Fibroblast of pulmonary artery (primary cell): ENCODE results near the gene LLGL2.

ENCODE experiments used
- DNase-seq: peaks from one replicate; pipeline ENCODE4 v3.0.0-alpha.2; 2010; ENCODE audit warnings: low read depth
- H3K4me3 ChIP-seq: replicated peaks from 2 replicates; pipeline ENCODE4 v1.5.1; 2011; ENCODE audit warnings: low read depth, mild to moderate bottlenecking, control low read depth, low read length, moderate library complexity
- CTCF ChIP-seq: IDR thresholded peaks from 2 replicates; pipeline ENCODE4 v1.5.1; 2011; ENCODE audit warnings: mild to moderate bottlenecking, control low read depth, low read length, inconsistent platforms; ENCODE audit errors: missing control alignments

Gene LLGL2

DNA sequence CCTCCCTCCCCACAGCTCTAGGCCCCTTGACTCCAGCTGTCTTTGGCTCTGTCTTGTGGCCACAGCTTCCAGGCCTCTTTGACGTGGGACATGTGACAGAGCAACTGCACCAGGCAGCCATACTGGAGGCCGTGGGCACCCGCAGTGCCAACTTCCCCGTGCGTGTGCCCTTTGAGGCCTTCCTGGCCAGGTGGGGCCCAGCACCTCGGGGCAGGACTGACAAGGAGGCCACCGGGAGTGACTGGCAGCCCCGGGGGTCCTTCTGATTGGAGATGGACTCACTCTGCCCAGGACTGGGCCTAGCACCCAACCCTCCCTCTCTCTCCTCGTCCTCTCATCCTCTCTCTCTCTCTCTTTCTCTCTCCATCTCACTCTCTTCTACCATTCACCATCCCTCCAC lies 77.6 kb downstream of the LLGL2 start:
- no peak overlapping the region for H3K4me3 ChIP-seq
- DNase-seq = no peak
- no peak for TF ChIP-seq CTCF

- H3K4me3 ChIP-seq = no peak overlapping the region
- no peak for DNase-seq
- no peak for TF ChIP-seq CTCF
Measured at GRCh38 chr17:75604034-75604695, 78.7 kb downstream of the LLGL2 start.

GRCh38 chr17:75605790-75606189 lies 80.3 kb downstream of the LLGL2 start:
- DNase-seq = no peak
- TF ChIP-seq CTCF = no peak
- H3K4me3 ChIP-seq = no peak overlapping the region

DNA sequence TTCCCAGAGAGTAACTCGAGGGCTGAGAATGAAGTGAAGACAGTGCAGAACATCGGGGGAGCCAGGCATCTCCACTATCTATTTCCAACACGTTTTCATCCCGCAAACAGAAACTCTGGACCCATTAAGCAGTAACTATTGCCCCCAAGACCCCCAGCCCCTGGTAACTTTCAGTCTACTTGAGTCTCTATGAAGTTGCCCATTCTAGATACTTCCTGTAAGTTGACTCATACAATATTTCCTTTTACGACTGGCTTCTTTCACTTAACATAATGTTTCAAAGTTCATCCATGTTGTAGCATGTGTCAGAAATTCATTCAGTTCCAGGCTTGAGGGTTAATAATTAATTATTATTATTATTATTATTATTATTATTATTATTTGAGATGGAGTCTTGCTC lies 81.6 kb downstream of the LLGL2 start:
- TF ChIP-seq CTCF = no peak
- DNase-seq = no peak
- H3K4me3 ChIP-seq = no peak overlapping the region

DNA sequence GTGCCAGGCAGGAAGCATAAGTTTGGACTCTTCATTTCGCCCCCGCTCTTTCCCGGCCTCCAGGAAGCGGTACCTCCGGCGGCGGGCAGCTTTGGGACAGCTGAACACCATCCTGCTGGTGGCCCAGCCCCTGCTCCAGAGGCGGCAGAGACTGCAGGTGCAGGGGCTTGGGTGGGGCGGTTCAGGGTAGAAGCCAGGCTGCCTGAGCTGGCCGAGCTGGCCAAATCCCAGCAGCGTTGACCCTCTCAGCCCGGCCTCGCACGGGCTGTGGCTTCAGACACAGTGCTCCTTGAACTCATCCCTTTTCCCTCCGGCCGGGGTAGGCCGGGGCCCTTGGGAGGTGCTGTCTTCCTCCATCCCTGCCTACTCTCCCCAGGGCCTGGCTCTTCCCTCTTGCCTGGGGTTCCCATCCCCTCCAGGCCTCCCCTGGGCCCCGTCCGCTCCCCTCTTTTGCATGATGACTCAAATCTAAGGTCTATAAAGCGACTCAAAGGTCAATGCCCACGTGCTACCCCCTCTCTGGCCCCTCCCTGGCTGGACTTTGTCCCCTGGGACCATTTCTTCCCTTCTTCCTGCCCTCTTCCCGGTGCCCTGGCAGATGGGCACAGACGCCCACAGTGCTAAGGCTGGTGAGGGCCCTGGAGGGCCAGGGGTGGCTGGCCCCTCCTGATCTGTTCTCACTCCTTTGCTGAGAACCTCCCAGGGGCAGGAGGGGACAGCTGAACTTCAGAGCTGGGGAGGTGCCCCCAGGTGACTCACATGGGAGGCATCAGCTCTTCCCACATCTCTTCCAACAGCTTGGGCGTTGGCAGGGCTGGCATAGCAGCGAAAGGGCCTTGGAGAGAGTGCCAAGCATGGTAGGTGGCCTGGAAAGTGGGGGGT lies 84.8 kb downstream of the LLGL2 start:
- DNase-seq = no peak
- TF ChIP-seq CTCF = no peak
- H3K4me3 ChIP-seq = no peak overlapping the region

- H3K4me3 ChIP-seq = no peak overlapping the region
- no peak for TF ChIP-seq CTCF
- no peak for DNase-seq
Measured at GRCh38 chr17:75611851-75612429, 86.4 kb downstream of the LLGL2 start.
